ENCODE results near the gene LMBR1. TPM values are rescaled to one million over a fixed set of nuclear protein-coding genes. Genes with fewer than 3 reads are reported as not detected.

The LMBR1 gene
- total and polyA plus RNA-seq, 2 donors (not counting 3 experiments of a cell fraction or from before 2014, with no cell fraction given), result 14.0 to 72.9 TPM

- ChIA-PET CTCF (no interaction called here), POLR2A (no interaction called here)
- no peak for FAIRE-seq
- no peaks in the 10 kb centered on the region for H4K20me1 ChIP-seq (replicated peaks; ENCODE audit: control insufficient read depth, extremely low read depth, insufficient read depth, low read length)
- no peaks in the 10 kb centered on the region for H3K36me3 ChIP-seq (ENCODE audit: control insufficient read depth in 2 of 2, extremely low read depth in 1 of 2, insufficient read depth in 2 of 2, low read length in 2 of 2)
- no peak overlapping the region for H3K9ac ChIP-seq (replicated peaks; ENCODE audit: extremely low read depth, insufficient read depth, low read length)
- intact Hi-C loops (cut with micrococcal nuclease) (no loop called here), dilution Hi-C loops (cut with MboI; ENCODE audit: extremely low pct_ligation_motif_present, low sequenced_read_pairs) (no loop called here)
- no peak for DNase-seq (ENCODE audit: low read depth, low spot score)
- no peak overlapping the region for H3K27ac ChIP-seq (ENCODE audit: insufficient read depth, low read depth, low read length)
- H3K4me1 ChIP-seq (ENCODE audit: control insufficient read depth, extremely low read depth, insufficient read depth, low read length), result no peaks in the 10 kb centered on the region
- no peak overlapping the region for H3K4me2 ChIP-seq (ENCODE audit: insufficient read depth, low read length)
- BruUV-seq (replicated peaks), result no TSS peak
- H3K27me3 ChIP-seq (ENCODE audit: control insufficient read depth in 2 of 2, insufficient read depth in 2 of 2, low read length in 2 of 2), result no peaks in the 10 kb centered on the region
- no peak overlapping the region for H3K4me3 ChIP-seq (replicated peaks in 1 of 3; ENCODE audit: insufficient read depth in 1 of 3, low read depth in 1 of 3, low read length in 3 of 3)
- no peak overlapping the region for H2AFZ ChIP-seq (ENCODE audit: low read depth, low read length)
- TF ChIP-seq POLR2A (IDR thresholded peaks at IDR 0.05; ENCODE audit: low read depth, low read length), result no peak
- no peak for TF ChIP-seq FOS (IDR thresholded peaks at IDR 0.05; ENCODE audit: borderline replicate concordance, insufficient read depth, low read length)
- no peak for TF ChIP-seq JUN (IDR thresholded peaks at IDR 0.05; ENCODE audit: borderline replicate concordance, insufficient read depth, insufficient read length, low read depth)
- TF ChIP-seq POLR2AphosphoS5 (IDR thresholded peaks at IDR 0.05; ENCODE audit: insufficient read depth, low read depth, low read length), result no peak
- TF ChIP-seq MAX (IDR thresholded peaks at IDR 0.05; ENCODE audit: insufficient read depth, insufficient read length), result no peak
- no peak for TF ChIP-seq CTCF (IDR thresholded peaks at IDR 0.05; ENCODE audit: extremely low read depth in 1 of 2, insufficient read depth in 1 of 2, low read depth in 1 of 2, low read length in 2 of 2)
- no peak for TF ChIP-seq MYC (IDR thresholded peaks at IDR 0.05; ENCODE audit: low read depth, low read length)
- TF ChIP-seq GATA2 (IDR thresholded peaks at IDR 0.05; ENCODE audit: insufficient read depth, insufficient read length, low read depth, low read length), result no peak
- TF ChIP-seq EZH2 (IDR thresholded peaks at IDR 0.05; ENCODE audit: borderline replicate concordance, low read depth, low read length, severe bottlenecking), result no peak
- H3K79me2 ChIP-seq (ENCODE audit: control insufficient read depth, insufficient read depth, low read length), result no peaks in the 10 kb centered on the region
- no peaks in the 10 kb centered on the region for H3K9me1 ChIP-seq (replicated peaks; ENCODE audit: control insufficient read depth, extremely low read depth, insufficient read depth, low read length)
- H3K9me3 ChIP-seq (replicated peaks; ENCODE audit: control insufficient read depth, insufficient read depth, low read length), result no peaks in the 10 kb centered on the region
Measured at GRCh38 chr7:156739596-156739995, 153.4 kb downstream of the LMBR1 start.

Measured in endothelial cell of umbilical vein (primary cell).